Hepatic stellate cell (primary cell): Measurements from ENCODE around the gene RNH1.

Experiments
- DNase-seq: peaks from one replicate; pipeline ENCODE4 v3.0.0; 2011; ENCODE audit warnings: low spot score

Gene RNH1

DNA sequence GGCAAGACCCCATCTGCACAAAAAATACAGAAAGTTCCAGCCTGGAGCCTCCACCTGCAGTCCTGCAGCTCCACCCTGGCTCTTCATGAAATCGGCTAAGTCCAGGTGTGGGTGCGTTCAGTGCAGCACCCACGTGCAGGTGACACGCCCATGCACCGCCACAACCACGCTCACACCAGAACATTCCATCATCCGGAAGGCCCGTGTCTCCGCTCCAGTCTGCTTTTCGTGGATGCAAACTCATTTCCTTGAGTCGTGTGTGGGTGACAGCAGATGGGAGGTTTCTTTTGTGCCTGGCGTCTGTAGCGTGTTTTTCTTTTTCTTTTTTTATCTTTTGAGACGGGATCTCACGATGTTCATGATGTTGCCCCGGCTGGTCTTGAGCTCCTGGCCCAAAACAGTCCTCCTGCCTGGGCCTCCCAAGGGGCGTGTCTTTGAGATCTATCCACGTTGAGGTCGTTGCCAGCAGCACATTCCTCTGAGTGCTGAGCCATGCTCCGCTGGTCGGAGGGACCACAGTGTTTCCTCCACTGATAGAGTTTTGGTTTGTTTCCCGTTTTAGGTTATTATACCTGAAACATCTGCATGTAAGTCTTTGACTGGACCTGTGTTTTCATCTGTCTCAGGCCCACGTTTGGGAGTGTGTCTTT, 49.8 kb downstream of the RNH1 start:
- DNase-seq: no peak

- no peak for DNase-seq
Measured at GRCh38 chr11:456533-456932, 50.5 kb downstream of the RNH1 start.

- DNase-seq: no peak
Measured at GRCh38 chr11:455566-456147, 51.4 kb downstream of the RNH1 start.

DNA sequence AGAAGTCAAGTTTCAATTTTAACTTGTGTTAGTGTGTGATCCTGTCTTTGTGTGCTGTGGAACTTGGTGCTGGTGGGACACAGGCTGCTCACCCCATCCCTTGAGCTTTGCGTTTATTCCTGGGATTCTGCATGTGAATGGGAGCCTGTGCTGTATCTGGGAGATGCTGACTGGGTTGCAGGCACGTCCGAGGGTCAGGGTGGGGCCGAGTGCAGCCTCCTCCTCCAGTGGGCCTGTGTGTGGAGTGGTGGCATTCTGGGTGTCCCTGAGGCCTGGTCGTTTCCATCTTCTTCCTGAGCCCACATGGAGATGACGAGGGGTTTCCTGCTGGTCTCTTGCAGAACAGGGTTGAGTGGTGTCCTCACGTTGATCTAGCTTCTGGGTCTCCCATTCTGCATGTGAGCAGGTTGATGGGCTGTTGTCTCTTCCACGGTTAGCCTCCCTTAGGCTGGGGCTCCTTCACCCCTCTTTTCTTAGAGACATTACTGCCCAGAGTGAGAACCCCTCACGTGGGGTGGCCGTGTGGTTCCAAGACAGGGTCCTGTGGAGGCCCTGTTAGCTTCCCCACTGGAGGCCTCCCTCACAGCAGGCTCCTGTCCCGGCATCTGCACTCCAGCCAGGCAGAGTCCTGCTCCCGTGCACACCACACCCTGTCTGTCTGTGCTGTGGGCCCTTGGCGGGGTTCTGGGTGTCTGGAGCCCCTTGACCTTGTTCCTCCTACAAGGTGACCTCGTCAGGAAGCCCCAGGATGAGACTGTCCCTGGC, 52.1 kb downstream of the RNH1 start:
- DNase-seq: no peak

GRCh38 chr11:454043-454442, 53.0 kb downstream of the RNH1 start:
- no peak for DNase-seq

- DNase-seq: no peak
Measured at GRCh38 chr11:453564-453963, 53.5 kb downstream of the RNH1 start.

DNA sequence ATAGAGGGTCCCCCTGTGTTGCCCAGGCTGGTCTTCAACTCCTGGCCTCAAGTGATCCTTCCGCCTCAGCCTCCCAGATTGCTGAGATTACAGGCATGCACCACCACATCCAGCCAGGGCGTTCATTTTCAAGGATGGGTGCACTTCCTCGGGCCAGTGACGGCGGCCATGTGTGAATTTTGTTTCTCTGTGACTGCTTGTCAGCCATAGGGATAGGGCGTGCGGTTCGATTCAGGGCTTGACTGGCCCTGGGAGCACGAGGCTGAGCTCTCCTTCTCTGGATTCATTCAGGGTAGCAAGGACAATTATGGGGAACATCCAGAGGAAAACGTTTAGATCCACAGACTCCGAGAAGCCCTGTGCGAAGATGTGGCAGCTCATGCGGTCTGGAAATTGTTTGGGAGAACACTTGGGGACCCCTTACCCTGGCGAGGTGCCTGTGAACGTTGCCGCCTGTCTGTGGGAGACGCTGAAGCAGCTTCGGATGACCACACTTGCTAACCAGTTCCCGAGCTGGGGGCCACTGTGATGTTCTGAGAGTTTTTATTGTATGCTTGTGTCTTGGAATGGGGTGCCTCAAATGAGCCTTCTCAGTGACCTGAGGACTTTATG, 54.0 kb downstream of the RNH1 start:
- DNase-seq: no peak

GRCh38 chr11:452203-452744, 54.8 kb downstream of the RNH1 start:
- DNase-seq: no peak

DNA sequence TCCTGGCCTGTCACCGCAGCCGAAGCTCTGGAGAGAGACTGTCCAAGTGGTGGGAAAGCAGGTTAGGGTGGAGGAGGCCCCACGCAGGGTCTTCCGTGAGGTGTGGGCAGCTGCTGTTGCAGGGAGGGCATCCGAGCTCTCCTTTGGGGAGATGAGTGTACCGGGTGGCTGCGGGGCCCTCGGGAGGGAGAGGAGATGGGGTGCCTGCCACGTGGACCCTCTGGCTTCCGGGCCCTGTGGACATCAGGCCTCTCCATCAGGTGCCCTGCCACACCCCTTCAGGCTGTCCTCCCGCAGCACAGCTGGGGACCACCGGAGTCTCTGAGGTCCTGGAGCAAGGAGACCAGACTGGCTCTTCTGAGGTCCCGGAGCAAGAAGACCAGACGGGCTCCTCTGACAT, 55.3 kb downstream of the RNH1 start:
- no peak for DNase-seq

GRCh38 chr11:450809-451451, 56.1 kb downstream of the RNH1 start:
- peak; percentile 85 for DNase-seq

GRCh38 chr11:449889-450808, 56.9 kb downstream of the RNH1 start, which contains the start of gene PTDSS2:
TSS of gene PTDSS2 (plus strand) at chr11:450279. CDS start at chr11:450456, 177 bp downstream.
- peak; percentile 96 for DNase-seq

DNA sequence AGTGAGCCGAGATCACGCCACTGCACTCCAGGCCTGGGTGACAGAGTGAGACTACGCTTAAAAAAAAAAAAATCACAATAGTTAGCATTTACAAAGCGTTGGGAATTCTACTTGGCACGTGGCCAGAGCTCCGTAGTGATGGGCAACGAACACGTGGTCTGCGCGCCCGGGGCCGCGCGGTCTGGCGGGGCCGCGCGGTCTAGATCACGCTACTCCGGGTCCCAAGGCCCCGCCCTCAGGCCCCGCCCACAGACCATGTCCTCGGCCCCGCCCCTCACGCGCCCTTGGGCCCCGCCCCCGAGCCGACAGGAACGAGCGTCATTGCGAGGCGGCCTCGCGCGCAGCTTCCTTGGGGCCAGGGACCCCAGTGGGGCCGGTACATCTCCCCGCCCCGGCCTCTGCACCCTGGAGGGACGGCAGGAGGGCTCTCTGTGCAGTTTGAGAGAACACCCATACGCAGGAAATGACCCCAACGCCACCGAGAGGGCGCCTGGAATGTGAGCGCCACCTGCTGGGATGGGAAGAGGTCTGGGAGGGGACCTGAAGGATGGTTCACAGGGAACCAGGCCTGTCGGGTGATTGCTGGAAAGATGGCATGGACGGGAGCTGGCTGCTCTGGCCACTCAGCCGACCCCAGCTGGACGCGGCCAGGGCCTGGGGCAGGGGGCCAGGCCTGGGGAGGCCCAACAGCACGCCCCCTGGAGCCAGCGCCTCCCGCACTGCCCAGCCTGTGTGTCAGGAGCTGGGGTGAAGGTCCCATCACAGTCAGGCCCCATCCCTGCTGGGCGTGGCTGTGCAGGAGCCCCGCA, 58.9 kb downstream of the RNH1 start:
- DNase-seq: peak; percentile 94

- no peak for DNase-seq
Measured at GRCh38 chr11:446891-447290, 60.2 kb downstream of the RNH1 start.

- DNase-seq: no peak
Measured at GRCh38 chr11:445765-446588, 61.1 kb downstream of the RNH1 start.
